Activated CD8-positive, alpha-beta memory T cell treated with anti-CD3 and anti-CD28 coated beads for 1 hour (primary cell): Measurements from ENCODE around the gene RTF1.
"Not testable (repeated sequence)": the region's sequence is repeated elsewhere in the genome, so short reads cannot be mapped to it uniquely, and the experiment has no call there.

Experiments used
- DNase-seq, 2 donors: peaks; one replicate each; pipeline ENCODE4 v3.0.0-alpha.2; 2020; ENCODE audit warnings: low read depth in 1 of 2; ENCODE audit errors: extremely low read depth in 1 of 2

Gene RTF1

DNA sequence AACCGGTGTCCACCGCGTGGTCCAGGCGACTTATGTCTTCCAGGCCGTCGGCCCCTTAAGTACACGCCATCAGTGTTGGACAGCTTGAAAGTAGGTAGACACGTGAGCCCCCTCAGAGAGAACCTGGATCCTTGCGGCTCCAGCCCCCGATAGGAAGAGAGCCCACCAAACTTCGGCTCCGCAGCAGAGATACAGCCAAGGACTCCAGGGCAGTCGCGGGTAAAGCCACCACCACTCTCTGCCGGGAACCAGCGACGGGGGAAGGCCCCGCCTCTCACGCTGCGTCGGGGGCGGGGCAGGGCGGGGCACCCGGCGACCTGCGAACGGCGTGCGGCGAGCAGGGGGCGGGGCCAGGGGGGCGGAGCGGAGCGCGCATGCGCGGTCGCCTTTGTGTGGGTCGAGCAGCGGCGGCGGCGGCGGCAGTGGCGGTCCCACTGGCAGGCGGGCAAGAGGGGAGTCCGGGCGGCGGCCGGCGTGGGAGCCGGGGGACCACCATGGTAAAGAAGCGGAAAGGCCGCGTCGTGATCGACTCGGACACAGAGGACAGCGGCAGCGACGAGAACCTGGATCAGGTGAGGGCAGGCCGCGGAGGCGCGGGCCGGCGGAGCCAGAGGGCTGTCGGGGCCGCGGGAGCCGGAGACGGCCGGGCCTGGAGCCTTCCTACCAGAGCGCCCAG, at the start of gene RTF1:
Gene RTF1 (plus strand): TSS at position 354 of the 676 bp plus-strand sequence. CDS start 21 bp downstream, at position 375.
- peak; percentile 89 to 99 for DNase-seq

DNA sequence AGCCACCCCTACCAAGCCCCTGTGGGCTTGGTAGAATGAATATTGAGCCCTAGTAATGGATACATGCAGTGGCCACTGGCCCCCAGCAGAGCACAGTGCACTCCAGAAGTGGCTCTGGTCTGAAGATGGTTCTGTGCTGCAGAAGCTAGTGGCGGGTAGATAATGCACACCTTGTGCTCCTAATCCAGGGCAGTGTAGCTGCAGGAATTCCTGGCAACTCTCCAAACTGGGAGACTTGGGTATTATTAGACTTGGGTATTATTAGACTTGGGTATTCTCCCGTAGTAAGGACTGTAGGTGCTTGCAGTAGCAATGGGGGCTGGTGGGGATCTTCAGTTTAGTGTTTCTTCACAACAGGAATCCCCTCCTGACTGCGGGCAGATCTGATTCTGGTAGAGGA, 49.5 kb upstream of the RTF1 start:
- DNase-seq = no peak

DNA sequence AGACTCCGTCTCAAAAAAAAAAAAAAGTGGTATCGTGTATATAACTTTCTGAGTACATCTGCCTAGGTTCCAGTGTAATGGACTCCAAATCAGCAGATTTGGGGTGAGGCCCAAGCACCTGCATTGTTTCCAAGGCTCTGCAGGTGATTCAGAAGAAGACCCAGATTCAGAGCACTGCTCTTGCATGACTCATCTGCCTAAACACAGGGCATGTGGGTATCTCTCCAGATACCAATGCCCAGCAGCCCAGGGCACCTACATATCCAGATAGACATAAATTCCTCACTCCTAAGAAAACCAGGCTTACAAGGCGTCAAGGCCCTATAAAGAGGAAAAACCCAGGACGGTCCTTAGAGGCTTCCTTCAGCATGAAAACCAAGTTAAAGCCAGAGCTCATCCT, 38.9 kb upstream of the RTF1 start:
- no peak for DNase-seq

DNA sequence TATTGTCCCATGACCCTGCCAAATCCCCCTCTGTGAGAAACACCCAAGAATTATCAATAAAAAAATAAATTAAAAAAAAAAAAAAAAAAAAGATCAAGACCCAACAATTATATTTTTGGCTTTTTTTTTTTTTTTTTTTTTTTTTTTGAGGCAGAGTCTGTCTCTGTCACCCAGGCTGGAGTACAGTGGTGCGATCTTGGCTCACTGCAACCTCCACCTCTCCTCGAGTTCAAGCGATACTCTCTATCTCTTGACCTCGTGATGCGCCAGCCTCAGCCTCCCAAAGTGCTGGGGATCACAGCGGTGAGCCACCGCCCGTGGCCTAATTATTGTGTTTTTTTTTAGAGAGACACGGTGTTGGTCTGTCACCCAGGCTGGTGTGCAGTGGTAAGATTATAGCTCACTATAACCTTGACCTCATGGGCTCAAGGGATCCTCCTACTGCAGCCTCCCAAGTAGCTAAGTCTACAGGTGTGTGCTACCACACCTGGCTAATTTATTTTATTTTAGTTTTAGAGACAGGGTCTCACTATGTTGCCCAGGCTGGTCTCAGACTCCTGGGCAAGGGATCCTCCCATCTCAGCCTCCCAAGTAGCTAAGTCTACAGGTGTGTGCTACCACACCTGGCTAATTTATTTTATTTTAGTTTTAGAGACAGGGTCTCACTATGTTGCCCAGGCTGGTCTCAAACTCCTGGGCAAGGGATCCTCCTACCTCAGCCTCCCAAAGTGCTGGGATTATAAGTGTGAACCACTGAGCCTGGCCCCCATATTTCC, 32.7 kb upstream of the RTF1 start:
- not testable (repeated sequence) for DNase-seq

DNA sequence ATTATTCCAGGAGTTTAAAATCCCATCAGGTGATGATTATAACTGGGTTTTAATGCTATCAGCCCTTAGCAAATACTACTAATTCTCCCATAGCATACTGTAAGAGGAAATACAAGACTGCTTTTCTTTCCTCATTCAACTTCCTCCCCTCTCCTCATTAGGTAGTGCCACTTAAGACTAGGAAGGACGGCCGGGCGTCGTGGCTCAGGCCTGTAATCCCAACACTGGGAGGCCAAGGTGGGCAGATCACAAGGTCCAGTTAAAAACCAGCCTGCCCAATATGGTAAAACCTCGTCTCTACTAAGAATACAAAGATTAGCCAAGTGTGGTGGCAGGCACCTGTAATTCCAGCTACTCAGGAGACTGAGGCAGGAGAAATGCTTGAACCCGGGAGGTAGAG, 29.2 kb upstream of the RTF1 start:
- no peak for DNase-seq

DNA sequence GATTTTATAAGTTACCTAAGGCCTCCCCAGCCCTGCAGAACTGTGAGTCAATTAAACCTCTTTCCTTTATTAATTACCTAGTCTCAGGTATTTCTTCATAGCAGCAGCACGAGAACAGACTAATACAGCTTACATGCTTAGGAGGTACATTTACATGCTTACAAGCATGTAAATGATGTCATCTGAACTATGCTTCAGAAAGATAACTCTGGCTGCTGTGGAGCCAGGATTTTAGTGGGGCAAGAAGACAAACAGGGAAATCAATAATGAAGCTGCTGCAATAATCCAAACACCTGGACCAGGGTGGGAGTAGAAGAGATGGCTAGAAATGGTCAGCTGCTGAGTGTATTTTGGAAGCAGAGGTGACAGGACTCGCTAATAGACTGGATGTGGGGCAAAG, 24.2 kb upstream of the RTF1 start:
- no peak for DNase-seq

DNA sequence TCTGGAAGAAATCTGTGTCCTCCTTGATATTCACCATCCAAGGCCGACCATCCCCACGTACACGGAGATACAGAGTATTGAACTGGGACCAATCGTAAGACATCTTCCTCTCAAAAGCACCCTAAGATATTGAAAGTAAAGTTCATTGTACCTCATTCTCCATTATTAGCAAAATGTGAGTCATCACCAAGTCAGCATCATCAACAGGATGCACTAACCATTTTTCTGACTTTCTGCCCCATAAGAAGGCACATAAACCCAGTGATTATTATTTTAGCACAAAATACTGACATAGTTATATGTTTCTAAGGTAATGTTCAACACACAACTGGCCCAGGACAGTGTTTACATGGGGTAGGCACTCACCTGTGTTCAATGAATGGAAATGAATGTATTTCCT, 22.0 kb upstream of the RTF1 start:
- no peak for DNase-seq

DNA sequence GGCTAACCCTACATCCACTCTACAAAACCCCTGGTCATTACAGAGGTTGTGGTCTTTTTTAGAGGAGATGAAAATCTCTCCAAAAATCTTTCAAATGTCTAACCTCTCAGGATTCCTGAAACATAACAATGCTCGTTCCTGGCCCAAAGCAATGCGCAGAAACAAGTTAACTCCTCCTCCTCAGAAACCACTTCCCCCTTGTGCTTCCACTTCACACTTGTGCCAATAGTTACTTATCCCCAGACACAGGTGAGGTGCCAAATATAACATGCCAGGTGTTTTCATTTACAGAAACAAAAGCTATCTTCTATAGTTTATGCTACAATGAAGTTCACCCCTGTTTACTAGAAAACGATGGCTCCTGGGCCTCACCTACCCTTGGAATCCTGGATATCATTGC, 20.8 kb upstream of the RTF1 start:
- no peak for DNase-seq

DNA sequence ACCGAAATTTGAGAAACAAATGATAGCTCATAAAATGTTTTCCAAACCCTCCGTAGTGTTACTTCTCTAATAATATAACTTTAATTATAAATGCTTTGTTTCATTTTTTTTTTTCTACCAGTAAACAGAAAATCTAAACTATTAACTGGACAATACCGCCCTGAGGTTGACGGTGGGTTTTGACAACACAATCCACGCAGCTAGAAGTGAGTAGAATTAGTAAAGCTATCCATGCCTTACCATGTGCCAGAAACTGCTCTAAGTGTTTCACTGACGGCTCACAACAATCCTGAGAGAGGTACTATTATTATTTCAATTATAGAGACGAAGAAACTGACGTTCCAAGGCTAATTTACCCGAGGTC, 15.0 kb upstream of the RTF1 start:
- DNase-seq = no peak

DNA sequence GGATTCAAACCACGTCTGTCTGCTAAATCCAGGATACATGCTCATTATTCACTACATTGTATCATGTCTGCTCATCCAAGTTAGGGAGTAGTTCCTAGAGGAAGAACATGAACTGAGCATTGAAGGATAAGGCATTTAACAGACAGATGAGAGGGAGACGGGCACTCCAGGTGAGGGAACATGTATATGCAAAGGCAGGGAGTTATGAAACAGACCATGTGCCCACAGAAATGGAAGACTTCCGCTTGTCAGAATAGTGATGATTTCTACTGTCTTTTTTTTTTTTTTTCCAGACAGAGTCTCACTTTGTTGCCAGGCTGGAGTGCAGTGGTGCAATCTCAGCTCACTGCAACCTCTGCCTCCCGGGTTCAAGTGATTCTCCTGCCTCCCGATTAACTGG, 9.6 kb upstream of the RTF1 start:
- no peak for DNase-seq

DNA sequence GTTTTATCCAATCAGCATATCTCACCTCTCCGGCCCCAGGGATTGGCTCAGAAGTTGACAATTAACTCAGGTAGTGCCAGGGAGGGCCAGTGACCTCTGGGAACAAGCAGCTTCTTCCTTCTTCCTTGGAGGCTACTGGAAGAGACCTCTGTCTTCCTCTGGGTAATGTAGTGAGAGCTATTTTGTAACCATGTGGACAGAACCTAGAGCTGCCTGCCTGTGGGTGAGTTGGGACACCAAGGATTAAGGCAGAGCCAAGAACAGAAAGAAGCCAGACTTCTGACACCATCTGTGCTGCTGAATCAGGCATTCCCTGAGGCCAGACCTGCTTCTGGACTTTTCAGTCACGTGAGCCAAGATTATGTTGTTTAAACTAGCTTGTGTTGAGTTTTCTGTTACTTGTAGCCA, 8.7 kb upstream of the RTF1 start:
- DNase-seq = no peak

DNA sequence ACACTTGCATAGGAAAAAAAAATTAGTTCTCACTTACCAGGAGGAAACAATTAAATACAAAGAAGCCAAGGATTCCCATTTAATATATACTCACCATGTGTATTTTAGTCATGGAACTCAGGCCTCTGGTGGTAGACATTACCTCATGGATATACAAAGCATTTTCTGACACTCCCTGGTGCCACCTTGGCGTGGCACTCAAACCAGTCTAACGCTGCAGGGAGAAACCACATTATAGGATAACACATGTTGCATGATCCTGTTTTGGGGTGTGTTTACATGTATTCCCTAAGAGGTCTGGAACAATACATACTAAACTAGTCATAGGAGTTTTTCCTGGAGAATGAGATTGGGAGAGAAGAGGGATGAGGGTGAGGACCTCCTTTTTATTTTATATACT, 5.9 kb upstream of the RTF1 start:
- DNase-seq = no peak

DNA sequence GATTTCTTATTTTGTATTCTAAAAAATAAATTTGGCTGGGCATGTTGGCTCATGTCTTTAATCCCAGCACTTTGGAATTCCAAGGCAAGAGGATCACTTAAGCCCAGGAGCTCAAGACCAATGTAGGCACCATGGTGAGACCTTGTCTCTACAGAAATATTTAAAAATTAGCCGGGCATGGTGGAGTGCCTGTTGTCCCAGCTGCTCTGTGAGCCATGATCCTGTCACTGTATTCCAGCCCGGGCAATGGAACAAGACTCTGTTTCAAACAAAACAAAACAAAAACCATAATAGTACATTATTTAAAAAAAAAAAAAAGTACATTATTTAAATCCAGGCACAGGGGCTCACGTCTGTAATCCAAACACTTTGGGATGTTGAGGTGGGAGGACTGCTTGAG, 5.5 kb upstream of the RTF1 start:
- no peak for DNase-seq

DNA sequence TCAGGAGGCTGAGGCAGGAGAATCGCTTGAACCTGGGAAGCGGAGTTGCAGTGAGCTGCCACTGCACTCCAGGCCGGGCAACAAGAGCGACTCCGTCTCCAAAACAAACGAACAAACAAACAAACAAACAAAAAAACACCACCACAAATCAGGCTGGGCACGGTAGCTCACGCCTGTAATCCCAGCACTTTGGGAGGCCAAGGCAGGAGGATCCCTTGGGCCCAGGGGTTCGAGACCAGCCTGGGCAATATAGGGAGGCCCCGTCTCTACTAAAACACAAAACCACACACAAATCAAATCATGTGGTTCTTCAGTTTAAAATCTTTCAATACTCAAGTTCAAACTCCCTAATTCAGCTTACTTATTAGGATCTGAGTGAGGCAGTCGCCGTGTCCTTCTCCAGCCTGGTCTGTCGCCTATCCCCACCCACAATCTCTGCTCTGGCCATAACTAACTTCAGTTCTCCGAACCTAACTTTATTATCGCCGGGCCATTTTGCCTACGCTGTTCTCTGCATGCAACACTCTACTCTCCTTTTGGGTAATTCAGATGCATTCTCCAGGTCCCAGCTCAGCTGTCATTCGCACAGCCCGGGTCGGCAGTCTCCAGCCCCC, 660 bp upstream of the RTF1 start:
- no peak for DNase-seq

DNA sequence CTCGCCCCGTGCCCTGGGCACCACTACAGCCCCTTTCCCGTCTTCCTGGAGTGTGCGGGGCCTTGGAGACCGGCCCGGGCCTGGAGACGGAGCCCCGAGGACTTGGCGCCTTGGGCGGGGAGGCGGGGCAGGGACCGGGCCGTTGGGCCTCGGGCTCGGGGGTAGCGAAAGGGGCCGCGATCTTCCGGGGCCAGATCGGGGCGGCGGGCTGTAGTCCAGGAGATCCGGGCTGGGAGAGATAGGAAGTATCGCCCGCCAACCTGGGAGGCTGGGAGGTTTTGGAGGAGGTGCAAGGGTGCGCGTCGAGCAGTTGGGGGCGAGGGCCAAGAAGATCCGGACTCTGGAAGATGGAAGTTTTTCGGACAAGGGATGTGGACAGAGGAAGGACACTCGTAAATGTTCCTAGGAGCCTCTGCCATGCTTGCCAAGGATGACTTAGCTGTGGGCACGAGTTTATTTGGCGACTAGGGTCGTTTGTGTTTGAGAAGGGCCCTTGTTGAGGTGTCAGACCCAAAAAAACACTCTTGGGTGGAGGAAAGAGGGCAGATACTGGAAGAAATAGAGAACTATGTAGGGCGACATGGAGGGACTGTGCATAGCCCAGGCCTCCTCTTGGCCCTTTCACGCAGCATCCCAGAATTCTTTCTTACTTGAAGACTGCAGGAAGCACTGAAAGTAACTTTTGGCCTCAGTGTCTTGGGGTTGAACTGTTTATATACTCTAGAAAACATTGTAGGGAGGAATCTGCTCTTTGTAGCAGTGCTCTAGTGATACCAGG, 712 bp downstream of the RTF1 start:
- no peak for DNase-seq

DNA sequence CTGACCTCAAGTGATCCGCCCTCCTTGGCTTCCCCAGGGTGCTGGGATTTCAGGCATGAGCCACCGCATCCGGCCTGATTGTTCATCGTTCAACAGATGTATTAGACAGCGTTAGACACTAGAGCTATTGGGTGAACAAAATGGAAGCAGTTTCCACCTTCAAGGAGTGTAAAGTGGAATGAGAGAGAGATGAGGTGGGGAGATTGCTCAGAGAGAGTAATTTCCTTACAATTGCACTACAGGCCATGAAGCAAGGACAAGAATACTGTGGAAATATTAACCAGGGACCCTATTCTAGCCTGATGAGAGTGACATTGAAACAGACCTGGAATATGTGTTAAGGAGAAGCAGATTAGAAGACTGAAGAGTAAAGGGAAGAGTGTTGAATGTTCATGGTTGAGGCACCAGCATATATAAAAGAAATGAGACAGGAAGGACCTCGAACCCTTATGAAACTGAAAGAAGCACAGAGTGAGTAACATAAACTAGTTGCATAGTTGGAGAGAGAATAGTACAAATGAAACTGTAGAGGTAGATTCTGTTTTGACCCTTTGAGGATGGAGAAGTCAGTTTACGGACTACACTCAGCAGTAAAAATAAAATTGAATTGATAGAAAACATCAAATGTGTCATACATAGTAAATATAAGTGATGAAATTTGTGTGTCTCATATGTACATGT, 7.2 kb downstream of the RTF1 start:
- DNase-seq = no peak

DNA sequence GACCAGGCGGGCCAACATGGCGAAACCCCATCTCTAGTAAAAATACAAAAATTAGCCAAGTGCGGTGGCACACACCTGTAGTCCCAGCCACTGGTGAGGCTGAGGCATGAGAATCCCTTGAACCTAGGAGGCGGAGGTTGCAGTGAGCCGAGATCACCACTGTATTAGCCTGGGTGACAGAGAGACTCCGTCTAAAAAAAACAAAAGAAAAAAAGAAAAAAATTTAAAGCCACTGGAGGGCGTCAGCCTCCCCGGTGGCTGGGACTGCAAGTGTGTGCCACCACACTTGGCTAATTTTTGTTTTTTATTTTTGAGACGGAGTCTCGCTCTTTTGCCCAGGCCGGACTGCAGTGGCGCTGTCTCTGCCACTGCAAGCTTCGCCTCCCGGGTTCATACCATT, 7.9 kb downstream of the RTF1 start:
- DNase-seq = no peak

DNA sequence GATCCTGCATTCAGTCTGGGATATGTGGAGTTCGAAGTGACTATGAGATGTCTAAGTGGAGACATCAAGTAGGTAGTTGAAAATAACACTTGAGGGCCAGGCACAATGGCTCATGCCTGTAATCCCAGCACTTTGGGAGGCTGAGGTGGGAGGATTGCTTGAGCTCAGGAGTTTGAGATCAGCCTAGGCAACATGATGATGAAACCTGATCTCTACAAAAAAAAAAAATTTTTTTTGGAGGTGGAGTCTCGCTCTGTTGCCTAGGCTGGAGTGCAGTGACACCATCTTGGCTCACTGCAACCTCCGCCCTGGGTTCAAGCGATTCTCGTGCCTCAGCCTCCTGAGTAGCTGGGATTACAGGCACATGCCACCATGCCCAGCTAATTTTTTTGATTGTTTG, 9.0 kb downstream of the RTF1 start:
- not testable (repeated sequence) for DNase-seq

DNA sequence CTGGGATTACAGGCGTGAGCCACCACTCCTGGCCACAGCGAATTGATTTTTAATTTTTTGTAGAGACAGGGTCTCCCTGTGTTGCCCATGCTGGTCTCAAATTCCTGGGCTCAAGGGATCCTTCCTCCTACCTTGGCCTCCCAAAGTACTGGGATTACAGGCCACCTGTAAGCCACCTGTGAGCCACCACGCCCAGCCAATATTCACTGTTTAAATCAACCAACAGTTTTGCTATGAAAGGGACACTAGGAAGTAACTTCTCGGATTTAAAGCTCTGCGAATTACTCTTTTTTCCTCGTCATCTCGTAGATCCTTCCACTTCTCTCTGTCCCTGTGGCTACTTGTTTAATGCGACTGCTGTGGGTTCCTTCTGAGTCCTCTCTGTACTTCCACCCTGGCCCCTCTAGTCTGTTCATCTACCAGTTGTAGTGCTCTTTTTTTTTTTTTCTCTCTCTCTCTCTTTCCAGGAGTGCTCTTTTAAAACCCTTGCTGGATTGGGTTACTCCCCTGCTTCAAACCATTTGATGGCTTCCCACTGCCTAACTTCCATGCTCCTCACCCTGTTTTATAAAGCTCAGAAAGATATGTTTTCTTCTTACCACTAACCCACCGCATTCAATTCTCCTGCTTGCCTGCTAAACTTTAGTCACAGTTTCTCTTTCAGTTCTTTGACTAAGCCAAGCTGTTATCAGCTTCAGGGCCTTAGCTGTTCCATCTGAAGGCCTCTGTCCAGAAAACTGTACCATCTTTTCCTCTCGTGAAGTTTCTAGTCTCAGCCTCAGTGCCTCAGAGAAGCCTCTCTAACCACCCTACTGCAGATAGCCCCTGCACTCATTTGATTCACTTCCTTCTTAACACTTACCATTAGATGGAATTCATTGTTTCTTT, 12.4 kb downstream of the RTF1 start:
- no peak for DNase-seq
